GM21360 (cell line): ENCODE measurements around the gene DIAPH2.

Experiments used
- ATAC-seq: cut with Tn5 transposase; IDR thresholded peaks from one replicate; pipeline ENCODE4 v1.9.1; 2021; ENCODE audit warnings: mild to moderate bottlenecking, moderate library complexity; ENCODE audit not compliant: unreplicated experiment

DIAPH2 gene

DNA sequence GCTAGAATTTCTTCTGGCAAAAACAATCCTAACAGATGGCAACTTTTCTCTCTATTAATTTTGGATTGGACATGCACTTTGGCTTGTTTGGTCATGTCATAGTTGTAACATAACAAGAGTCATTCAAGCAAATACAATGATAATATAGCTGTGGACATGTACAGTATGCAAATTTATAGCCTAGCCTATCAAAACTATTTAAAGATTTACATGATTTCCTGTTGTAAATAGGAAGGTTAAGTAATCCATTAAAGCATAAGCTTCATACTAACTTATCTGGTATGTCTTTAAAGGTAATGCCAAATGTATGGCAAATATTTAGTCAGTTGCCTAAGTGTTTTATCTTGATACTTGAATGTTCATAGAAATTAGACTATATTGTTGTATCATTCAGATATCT, 244.4 kb downstream of the DIAPH2 start:
- ATAC-seq: no peak

DNA sequence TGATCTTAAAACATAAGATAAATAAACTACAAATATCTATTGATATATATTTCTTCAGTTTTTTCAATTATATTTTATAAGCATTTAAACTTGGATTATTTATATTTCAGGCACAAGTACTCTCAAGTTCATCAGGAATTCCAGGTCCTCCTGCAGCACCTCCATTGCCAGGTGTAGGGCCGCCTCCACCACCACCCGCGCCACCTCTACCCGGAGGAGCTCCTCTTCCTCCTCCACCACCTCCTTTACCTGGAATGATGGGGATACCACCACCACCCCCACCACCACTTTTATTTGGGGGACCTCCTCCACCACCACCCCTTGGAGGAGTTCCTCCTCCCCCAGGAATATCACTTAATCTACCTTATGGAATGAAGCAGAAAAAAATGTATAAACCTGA, 273.1 kb downstream of the DIAPH2 start:
- no peak for ATAC-seq

DNA sequence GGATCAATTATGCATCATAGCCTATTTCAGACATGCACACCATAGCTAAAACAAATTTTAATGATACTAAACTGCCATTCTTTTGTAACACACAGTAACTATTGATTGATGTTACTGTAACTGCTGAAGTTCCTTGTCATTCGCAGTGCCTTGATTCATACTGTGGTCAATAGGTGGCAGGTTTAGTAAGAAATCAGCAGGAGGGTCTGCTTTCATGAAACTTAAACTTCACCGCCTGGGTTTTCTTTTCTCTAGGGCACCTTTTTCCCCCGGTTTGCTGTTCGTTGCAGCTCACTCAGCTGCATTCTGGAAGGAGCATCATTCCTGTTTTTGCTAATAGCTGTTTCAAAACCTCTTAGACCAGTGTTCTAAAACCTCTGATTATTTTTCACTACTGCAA, 287.2 kb downstream of the DIAPH2 start:
- ATAC-seq: no peak

DNA sequence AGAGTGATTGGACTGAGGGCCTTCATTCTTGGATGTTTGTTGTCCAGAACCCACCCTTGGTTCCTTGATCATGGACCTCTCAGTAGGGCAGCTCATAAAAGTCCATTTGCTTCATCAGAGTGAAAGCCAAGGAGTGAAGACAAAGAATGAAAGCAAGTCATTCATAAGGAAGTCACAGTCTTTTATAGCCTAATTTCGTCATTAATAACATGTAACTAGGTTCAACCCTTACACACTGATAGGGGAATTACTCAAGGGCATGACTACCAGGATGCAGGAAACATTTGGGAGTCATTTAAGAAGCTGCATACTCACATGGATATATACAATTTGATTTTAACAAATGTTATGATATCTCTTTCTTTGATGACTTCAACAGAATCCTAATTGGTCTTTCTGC, 294.3 kb downstream of the DIAPH2 start:
- ATAC-seq: no peak

DNA sequence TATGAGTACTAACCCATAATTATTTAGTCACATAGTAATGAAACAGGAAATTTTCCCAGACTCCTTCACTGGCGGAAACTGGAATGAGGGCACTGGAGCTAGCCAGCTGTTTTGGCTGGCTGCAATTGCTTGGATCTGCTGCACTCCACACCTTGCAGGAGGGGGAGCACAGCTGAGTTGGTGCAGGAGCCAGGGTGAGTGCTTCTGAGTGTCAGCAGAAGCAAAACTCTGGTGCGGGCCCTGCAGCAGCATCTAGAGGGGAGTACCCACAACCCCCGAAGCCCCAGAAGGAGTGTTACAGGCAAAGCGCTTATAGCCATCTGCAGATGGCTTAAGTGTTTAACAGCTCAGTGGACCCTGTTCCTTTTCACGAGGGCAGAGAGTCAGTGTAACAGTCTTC, 295.1 kb downstream of the DIAPH2 start:
- ATAC-seq: no peak

DNA sequence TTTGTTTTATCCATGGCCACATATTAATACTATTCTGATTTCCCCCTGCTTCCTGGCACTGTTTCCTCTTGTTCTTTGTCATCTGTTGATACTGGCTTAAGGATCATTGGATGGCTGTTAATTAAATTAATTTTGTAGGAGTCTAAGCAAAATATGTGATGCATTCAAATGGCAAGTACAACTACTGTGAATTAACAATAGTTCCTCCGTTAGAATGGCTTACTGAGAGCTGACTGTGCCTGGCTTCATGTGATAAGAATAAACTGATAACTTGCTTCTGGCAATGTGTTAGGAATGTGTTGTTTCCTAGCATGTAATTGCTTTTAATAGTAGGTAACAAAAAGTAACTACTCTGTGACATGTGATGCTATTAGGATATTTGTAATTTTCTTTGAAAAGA, 297.5 kb downstream of the DIAPH2 start:
- ATAC-seq: no peak

DNA sequence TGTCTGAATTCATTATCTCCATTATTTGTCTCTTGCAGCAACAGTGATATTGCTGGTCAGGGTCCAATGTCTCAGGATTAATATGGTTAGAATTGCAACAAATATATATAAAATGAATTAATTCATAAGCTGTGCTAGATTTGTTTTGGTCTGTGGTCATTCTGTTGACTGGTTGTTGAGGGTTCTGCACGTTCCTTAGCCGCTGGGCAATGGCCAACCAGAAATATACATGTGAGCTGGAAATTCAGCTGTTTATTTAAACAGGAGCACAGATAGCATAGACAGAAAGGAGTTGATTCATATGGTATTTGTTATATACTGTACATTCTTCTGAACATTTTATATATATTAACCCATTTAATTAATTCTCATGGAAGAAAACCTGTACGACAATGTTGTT, 299.9 kb downstream of the DIAPH2 start:
- ATAC-seq: no peak

DNA sequence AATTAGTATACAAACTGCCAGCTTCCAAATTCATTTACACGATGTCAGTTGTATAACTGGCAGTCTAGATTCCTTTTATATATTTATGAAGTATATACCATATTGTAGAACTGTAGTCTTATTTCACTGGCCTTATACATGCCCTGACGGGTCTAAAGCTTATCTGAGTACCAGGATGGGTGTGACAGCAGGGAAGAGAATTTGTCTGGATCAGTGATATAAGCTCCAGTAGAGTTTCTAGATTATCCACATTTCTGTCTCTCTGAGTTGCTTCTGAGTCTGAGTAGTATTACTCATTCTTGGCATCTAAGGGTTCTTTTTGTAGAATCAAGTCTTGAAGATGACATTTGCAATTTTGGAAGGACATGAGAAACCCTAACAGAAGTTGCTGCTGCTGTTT, 300.4 kb downstream of the DIAPH2 start:
- no peak for ATAC-seq

DNA sequence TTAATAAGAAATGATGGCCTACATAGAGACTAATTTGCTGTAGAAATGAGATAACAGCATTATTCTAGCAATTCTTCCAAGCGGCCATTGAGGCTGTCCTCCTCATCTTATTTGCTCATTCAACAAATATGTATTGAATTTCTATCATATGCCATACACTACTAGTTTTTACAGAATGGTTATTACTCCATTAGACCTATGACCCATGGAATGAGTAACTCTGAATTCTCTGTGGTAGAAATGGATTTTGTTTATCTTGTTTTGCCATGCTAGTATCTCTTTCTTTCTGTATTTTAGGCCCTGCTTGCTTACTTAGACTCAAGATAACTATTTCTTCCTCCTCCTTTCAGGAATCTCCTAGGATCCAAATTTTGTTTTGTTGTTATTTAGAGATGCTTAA, 302.6 kb downstream of the DIAPH2 start:
- ATAC-seq: no peak

DNA sequence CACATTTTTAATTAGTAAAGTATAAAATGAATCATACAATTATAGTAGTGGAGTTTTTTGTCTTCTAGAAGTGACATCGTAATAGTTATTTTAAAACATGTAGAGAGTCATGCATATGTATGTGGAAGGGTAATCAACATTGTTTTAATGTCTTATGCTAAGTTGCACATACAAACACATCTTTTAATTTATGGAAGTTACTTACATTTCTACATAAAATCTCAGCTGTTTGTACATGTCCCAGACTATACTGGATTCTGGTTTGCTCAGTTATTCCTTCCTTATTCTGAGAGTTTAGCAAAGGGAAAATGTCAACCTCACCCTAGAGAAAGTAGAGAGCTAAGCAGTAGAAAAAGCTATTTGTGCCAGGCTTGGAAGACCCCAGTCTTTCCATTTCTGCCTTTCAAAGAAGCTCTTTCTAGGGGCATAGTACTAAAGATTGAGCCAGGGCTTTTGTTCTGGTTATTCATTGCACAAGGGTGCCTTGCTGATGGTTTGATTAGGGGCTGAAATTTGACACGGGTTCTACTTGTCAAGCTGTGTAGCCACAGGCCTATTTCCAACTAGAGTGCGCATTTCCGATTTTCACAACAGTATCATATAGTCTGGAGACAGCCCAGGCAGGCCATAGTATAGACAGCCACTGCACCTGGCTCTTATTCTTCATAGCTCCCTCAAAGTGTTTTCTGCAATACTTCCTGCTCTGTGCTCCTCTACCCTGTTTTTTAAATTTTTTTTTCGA, 305.4 kb downstream of the DIAPH2 start:
- no peak for ATAC-seq

DNA sequence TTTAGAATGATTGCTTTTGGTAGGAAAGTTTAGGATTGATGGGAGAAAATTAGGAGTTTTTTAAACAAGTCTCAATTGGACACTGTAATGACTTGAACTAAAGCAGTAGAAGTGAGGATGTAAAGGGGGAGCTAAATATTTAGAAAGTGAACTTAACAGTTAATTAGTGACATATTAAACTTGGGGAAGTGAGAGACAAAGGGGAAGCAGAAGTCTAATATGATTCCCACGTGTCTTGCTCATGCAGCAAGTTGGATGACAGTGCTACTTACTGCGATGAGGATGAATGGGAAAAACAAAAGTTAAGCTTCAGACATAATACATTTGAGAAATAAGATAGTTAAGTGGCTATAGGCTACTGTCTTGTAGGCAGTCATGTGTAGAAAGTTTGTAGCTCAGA, 309.5 kb downstream of the DIAPH2 start:
- ATAC-seq: no peak

DNA sequence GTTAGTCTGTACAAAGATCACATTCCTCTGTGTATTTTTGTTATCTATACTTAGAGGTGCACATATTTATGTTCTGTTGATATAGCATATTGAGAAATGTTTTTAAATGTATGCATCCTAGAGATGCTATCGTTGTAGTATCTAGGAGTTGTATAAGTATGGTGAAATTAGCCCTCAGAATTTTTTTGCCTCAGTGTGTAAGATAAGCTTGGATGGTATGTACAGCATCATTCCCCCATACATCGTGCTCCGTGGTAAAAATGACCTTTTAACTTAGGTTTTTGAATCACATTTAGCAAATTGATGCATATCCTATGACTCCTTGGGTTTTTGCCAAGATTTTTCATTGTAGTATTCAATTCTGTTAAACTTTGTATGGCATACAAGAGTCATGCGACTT, 312.6 kb downstream of the DIAPH2 start:
- ATAC-seq: no peak

DNA sequence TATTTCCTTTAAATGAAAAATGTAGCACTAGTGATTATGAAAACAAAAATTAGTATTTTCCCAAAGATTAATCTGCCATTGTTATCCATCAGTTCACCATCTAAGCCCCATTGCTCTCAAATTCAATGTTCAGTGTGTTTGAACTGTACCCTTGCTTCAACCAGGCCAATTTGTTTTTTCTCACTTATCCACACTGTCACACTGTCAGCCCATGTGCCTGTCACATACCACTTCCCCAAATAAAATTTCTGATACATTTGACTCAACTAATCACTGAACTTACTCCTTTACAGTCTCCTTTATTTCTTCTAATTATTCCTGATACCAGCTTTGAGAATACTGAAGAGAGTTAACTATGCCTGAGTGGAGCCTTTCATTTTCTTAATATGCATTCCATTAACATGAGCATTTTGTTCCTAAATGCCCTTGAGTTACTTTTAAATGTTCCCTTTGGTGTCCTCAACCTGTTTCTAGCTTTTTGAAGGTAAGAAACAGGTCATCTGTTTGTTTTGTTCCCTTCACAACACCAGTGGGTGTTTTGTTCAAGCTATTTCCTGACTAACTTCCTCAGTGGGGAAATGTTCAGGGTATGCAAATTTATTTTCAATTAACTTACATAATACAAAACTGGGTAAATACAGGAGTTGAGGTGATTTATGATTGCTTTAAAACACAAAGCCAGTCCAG, 316.2 kb downstream of the DIAPH2 start:
- ATAC-seq: no peak

DNA sequence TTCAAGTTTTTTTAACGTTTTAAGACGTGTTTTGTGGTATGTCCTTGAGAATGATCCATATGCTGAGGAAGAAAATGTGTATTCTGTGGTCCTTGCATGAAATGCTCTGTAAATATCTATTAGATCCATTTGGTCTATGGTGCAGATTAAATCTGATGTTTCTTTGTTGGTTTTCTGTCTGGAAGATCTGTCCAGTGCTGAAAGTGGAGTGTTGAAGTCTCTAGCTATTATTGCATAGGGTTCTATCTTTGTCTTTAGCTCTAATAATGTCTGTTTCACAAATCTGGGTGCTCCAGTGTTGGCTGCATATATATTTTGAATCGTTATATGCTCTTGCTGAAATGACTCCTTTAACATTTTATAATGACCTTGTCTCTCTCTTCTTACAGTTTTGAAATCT, 321.5 kb downstream of the DIAPH2 start:
- no peak for ATAC-seq

DNA sequence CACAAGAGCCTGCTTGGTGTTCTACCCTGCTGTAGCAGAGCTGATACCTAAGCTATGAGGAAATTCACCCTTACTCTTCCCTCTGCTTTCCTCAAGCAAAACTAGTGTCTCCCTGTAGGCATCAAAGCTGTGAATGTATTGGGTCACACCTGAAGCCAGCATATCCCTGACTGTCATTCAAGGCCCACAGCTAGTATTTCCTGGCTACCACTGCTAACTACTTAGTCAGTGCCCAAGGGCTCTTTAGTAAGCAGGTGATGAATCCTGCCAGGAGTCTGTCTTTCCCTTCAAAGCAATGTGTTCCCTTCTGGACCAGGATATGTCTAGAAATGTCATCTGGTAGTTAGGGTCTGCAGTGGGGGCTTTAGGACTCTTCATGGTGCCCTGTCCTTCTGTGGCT, 324.7 kb downstream of the DIAPH2 start:
- ATAC-seq: no peak

DNA sequence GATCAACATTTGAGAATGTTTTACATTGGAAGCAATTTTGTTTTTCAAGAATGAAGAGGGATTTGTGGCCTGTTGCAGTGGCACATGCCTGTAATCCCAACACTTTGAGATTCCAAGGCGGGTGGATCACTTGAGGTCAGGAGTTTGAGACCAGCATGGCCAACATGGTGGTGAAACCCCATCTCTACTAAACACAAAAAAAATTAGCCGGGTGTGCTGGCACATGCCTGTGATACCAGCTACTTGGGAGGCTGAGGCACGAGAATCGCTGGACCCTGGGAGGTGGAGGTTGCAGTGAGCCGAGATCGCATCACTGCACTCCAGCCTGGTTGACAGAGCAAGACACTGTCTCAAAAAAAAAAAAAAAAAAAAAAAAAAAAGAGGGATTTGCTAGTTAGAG, 326.9 kb downstream of the DIAPH2 start:
- ATAC-seq: no peak

DNA sequence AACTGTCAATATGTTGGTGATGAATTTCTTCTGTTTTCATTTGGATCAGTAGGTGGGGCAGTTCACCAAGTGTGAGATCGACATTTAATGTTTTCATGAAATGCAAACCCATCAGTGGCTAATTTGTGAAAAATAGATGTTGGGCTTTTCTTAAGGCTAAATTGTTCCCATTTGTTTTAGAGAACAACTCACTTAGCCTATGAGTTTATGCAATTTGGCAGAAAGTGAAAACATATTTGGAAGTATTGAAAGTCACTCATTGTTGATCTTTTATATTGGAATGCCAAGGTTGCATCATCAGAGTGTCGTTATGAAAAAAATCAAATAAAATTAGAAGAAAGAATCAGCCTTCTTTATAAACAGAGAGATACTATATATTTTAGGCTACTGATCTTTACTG, 331.5 kb downstream of the DIAPH2 start:
- ATAC-seq: no peak

DNA sequence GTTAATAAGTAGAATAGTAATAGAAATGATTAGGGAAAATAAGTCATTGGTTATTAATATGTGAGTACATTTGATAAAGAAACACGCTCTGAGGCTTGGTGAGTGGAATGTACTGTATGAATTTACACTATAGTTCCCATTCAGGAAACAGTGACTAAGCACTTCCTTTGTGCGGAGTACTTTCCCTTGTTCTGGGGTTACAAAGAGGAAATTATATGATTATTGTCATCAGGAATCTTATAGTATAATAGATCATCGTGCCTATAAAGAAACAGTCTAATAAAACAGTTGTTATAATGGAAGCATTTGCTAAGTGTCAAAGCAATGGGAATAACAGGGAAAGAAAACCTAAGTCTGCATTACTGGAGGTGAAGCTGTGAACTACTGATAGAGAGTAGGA, 337.0 kb downstream of the DIAPH2 start:
- ATAC-seq: no peak

DNA sequence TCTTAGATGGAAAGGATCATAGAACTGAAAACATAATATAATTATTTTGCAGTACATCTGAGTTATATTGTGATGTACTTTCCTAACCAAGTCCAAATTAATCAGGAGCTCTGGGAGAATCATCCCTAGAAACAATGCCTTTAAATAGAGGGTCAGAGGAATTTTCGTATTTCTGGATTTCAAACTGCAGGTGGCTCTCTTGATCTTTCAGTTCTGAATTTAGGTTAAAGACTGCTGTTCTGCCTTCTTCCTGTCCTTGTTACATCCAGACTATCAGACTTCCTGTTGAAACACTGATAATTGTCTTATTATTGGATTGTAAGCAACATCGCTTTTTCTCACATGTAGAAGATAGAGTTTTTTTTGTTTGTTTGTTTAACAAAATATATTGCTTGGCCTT, 341.8 kb downstream of the DIAPH2 start:
- no peak for ATAC-seq

DNA sequence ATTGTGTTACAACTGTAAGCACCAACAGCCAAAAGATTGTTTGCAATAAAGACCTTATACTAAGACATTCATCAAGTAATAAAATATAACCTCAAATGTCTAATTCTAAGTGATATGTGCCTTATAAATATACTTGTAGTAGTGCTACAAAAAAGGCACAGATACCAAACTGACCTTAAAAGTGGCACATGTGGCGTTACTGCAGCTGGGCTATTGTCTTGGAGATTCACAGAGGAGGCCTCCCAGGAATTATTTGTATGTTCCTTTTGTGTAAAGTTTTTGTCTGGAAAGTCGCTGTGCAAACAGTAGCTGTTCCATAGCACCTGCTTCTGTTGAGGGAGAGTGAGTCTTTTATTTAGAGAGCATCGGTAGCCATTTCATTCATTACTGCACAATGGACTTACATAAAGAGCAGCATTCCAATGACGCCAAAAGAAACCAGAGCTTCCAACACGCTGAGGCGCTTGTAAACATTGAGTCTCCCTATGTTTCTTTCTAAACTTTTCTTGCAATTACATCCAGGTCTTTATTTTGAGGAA, 342.8 kb downstream of the DIAPH2 start:
- ATAC-seq: no peak

DNA sequence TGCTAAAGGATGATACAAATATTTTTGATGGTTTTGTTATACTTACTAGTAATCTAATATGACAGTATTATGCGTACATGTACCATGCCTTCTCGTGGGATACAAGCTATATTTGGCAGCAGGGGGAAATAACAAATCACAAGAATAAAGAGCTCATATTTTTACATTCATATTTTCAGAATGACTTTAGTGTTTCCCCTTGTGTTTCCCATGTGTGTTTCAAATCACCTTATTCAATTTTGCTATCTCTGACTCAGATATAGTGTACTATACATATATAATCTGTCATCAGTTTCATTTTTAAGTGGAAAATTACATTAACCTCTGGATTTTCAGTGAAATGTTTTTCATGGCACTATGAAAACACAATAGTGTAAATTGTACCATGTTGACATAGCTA, 345.8 kb downstream of the DIAPH2 start:
- peak; percentile 67 for ATAC-seq

DNA sequence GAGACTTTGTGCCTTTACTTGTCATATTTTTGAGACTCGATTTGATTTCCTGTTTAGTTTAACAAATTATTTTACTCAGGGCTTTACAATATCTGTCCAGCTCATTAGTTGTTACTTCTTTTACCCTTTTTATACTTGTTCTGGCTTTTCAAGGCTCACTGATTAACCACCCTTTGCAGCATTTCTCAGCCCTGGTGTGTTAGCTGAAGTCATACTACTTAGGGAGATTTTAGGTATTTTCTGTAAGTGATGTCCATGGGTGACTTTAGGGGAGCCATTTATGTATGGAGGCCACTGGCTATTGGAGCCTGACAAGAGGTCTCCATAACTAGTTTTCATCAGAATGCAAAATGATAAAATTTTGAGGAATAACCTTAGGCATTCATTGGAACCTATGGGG, 346.3 kb downstream of the DIAPH2 start:
- ATAC-seq: peak; percentile 15
